ENCODE results near the gene GPRC5A.

Gene GPRC5A

DNA sequence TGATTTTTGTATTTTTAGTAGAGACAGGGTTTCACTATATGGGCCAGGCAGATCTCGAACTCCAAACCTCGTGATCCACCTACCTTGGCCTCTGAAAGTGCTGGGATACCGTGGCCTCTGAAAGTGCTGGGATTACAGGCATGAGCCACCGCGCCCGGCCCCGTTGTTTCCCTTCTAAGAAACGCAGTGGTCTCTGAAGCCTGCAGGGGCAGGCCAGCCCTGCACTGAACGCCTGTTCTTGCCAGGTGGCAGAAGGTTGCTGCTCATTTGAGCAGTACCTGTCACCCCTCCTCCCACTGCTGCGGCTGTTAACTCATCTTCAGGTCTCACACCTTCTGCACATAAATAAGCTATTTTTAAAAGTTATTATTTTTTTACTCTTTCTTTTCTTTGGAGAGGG, 24.3 kb downstream of the GPRC5A start:
- DNase-seq: no peak

DNA sequence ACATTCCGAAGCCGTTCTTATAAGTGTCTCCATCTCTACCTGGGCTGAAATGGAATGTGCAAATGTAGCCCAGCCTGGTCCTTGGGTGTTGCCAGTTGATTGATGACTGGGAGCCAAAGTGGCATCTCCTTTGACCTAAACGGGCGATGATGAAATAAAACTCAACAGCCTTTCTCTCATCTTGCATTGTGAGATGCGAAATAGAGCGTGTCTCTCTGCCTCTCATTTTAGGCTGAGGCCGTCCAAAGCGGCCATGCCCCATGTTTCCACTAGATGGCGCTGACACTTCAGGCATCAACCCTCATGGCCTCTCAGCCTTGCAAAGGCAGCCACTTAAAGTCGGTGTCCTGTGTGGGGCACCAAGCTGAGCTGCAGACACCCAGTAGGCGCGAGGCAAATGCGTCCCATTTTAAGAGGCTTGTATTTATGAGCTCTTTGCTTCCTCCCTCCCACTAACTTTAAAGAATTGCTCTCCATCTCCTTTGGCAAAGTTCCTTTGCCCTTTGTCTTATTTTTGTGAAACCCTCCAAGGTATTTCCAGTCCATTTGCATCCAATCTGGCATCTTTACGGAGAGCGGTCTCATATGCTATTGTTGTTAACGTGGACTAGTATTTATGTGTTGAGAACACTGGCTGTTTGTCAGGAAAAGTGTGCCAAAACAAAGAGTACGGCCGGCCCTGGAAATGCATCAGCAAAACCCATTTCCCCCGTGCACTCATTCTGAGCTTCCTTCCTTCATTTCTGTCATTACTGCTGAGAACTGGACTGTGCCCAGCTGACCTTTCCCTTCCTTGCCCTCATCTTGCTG, 25.0 kb downstream of the GPRC5A start:
- DNase-seq: peak; percentile 78

DNA sequence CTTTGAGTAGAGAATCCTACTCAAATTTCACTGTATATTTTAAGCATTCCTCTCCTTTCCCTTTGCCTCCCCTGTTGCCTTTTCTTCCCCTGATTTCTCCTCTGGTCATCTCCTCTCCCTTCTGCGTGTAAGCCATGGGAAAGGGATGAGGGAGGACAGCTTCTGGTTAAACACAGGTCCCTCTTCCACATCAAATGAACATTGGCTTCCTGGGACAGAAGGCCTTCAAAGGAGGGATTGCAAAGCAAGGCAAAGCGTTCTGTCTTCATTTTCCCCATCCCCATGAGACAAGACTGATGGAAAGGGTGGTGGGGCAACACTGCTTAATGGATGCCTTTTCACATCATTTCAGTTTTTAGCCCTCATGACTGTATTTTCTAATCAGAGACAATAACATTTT, 26.2 kb downstream of the GPRC5A start:
- DNase-seq: no peak

DNA sequence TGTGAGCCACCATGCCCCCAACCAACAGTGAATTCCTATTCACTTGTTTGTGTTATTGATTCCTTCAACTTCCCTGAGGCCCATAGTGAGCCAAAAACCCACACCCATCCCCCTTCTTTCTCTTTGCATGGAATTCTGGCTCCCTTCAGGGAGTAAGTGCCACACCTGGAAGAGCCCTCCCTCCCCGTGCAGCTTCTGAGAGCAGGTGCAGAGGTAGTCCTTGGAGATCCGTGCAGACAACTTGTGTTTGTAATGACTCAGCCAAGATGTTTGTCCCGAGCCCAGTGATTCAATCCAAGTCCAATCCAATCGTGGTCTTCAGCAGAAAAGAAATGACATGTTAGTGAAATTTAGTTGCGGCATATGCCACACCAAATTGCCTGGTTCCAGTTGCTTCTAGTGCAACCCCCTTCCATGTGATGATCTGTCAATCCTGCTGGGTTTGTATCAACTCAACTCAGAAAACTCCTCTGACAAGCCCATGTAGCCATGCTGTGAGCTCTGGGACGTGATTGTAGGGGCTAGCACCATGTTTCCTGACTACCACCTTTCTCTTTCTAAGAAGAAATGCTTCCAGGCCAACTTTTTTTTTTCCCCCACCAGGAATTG, 27.5 kb downstream of the GPRC5A start:
- no peak for DNase-seq

- DNase-seq: no peak
Measured at GRCh38 chr12:12919666-12920435, 28.5 kb downstream of the GPRC5A start.

DNA sequence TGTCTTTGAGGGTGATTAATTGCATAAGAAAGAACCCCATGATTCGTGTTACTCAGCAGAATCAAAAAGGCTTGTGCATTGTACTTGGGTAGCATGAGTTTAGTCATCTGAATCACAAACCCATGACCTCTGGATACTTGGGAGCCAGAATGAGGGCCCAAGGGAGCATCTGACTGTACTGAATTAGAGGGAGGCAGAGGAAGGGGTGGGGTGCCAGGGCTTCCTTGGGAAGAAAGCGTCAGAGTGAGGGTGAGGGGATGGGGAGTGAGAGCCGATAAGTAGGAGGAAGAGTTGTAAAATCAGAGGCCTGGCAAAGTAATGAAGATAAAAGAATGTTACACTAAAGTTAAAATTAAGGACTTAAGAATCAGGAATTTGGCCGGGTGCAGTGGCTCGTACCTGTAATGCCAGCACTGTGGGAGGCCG, 30.8 kb downstream of the GPRC5A start:
- no peak for DNase-seq

GRCh38 chr12:12922978-12923377, 31.6 kb downstream of the GPRC5A start:
- no peak for DNase-seq

- DNase-seq: no peak
Measured at GRCh38 chr12:12924169-12924568, 32.8 kb downstream of the GPRC5A start.

DNA sequence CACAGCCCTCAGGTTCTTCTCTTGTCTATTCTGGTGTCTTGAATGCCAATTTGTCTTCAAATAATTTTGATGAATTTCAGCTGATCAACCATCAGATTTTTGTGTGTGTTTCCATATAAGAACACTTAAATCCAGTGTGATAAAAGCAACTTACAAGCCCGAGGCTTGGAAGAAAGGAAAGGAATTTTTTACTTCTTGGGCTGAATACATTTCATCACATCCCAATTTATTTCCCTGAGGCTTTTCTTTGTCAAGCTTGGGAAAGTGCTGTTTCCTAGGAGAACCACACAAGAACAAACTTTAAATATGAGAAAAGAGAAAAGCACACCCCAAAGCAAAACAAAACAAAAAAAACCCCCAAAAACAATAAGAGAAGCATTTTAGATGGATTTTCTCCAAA, 34.0 kb downstream of the GPRC5A start:
- no peak for DNase-seq

- DNase-seq: no peak
Measured at GRCh38 chr12:12926571-12927071, 35.3 kb downstream of the GPRC5A start.

DNA sequence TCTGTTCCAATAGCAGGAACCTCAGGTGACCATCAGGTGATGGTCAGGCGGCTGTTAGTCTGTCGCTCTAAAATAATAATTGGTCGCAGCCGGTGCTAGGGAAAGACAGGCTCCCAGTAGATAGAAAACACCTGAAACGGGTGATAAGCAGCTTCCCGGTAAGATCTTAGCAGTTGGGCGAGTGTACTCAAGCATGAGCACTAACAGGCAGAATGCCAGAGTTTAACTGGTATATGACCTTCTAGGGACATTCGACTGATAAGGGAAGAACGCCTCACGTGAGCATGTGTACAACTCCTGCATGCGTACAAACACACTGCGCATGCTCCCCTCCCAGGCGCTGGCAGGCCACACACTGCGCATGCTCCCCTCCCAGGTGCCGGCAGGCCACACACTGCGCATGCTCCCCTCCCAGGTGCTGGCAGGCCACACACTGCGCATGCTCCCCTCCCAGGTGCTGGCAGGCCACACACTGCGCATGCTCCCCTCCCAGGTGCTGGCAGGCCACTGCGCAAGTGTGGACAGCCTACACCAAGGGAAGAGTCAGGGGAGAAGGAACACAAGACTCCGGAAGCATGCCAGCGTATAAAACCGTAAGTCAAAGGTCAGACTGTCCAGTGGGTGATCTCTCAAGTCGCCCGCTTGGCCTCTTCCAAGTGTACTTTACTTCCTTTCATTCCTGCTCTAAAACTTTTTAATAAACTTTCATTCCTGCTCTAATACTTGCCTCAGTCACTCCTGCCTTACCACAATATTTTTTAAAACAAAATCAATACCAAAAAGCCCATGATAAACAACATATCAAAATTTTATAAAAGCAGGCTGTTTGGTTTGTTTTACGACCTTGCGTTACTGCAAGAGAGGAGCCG, 36.1 kb downstream of the GPRC5A start:
- DNase-seq: peak; percentile 38

GRCh38 chr12:12929696-12930095, 38.3 kb downstream of the GPRC5A start:
- no peak for DNase-seq

DNA sequence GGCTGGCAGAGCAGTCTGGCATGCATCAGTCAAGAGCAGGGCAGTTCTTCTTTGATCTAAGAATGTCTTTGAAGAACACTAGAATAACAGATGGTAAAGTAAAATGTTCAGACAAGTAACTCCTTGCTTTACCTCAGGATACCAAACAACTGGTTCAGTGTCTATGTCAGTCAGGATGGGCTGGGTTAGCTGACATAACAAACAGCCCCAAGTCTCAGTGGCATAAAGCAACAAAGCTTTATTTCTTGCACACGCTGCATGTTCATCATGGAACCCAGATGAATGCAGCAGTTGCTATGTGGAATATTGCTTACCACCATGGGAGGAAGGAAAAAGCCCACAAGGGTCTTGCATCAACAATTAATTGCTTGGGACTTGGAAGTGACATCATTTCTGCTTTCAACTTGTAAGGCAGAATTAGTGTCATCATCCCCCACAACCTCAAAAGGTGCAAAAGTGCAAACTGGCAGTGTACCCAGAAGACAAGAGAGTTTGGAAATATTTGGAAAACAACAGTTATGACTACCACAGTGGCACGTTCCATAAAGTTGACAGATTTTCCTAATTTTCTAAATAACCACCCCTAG, 39.4 kb downstream of the GPRC5A start:
- no peak for DNase-seq

- DNase-seq: no peak
Measured at GRCh38 chr12:12933742-12934141, 42.4 kb downstream of the GPRC5A start.

- no peak for DNase-seq
Measured at GRCh38 chr12:12934556-12934955, 43.2 kb downstream of the GPRC5A start.

DNA sequence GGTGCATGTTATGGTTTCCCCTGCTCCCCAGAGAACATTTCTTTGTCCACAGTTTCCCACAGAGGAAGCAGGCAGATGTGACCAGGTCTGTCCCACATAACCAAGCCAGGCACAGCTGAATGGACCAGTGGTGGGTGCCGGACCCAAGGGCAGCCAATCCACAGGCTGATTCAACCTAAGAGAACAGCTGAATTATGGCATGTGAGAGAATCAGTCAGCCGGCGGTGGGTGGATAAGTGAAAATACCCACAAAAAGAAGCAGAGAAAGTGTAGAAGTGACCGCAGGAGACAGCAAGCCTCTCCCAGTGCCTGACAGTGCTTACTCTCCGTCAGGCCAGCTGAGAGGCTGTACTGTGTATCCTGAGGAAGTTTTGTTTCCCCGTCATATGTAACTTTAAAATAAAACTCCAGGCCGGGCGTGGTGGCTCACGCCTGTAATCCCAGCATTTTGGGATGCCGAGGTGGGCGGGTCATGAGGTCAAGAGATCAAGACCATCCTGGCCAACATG, 45.7 kb downstream of the GPRC5A start:
- no peak for DNase-seq

DNA sequence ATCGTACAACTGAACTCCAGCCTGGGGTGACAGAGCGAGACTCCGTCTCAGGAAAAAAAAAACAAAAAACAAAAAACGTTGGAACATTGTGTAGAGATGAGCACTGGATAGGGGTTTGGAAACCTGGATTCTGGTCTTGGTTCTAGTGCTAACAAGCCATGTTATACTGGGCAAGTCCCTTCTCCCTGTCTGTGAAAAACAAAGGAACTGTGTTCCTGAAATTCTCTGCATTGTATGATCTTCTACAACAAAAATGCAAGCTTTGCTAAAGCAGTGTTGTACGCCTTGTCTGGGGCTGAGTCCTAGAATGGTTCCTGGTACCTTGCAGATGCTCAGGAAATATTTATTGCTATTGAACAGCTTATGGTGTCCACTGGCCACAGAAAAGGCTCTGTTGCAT, 47.2 kb downstream of the GPRC5A start:
- DNase-seq: no peak

- no peak for DNase-seq
Measured at GRCh38 chr12:12939888-12940287, 48.5 kb downstream of the GPRC5A start.

- DNase-seq: no peak
Measured at GRCh38 chr12:12941450-12942350, 50.3 kb downstream of the GPRC5A start.

DNA sequence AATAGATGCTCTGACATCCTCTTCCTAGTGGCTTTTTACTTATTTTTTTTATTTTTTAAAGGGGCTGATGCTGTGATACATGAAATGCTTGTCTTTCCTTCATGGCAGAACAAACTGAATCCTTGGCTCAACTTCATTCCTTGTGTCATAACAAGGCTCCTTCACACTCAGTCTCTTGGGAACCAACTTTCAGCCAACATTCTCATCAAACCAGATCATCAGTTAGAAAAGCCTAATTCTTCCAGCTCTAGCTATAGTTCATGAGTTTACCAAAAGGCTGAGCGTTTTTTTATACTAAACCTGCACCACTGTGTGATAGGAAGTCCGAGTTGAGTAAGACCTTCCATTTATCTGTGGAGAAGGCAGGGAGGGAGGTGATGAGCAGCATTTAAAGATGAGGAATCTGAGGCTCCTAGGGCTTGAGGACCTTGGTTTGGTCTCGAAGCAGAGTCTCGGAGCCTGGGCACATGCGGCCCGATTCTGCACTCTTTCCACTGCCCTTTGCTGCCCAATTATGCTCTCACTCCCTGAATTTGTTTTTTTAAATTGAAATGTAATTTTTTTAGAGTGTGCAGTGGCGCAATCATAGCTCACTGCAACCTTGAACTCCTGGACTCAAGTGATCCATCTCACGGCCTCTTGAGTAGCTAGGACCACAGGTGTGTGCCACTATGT, 52.4 kb downstream of the GPRC5A start:
- no peak for DNase-seq

Data from NCI-H1092 (cell line).